Activated CD4-positive, CD25-positive, alpha-beta regulatory T cell treated with anti-CD3 and anti-CD28 coated beads, Interleukin-2, amount 50 U/mL, for 16 hours (primary cell): ENCODE measurements around the gene ZNHIT6.
"Not testable (repeated sequence)": the region's sequence is repeated elsewhere in the genome, so short reads cannot be mapped to it uniquely, and the experiment has no call there.

ENCODE experiments used
- DNase-seq: peaks from one replicate; pipeline ENCODE4 v3.0.0-alpha.2; 2020; ENCODE audit warnings: low read depth, low spot score

The ZNHIT6 gene, protein sequence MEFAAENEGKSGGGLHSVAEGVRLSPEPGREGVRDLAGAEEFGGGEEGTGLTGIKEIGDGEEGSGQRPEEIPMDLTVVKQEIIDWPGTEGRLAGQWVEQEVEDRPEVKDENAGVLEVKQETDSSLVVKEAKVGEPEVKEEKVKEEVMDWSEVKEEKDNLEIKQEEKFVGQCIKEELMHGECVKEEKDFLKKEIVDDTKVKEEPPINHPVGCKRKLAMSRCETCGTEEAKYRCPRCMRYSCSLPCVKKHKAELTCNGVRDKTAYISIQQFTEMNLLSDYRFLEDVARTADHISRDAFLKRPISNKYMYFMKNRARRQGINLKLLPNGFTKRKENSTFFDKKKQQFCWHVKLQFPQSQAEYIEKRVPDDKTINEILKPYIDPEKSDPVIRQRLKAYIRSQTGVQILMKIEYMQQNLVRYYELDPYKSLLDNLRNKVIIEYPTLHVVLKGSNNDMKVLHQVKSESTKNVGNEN

DNA sequence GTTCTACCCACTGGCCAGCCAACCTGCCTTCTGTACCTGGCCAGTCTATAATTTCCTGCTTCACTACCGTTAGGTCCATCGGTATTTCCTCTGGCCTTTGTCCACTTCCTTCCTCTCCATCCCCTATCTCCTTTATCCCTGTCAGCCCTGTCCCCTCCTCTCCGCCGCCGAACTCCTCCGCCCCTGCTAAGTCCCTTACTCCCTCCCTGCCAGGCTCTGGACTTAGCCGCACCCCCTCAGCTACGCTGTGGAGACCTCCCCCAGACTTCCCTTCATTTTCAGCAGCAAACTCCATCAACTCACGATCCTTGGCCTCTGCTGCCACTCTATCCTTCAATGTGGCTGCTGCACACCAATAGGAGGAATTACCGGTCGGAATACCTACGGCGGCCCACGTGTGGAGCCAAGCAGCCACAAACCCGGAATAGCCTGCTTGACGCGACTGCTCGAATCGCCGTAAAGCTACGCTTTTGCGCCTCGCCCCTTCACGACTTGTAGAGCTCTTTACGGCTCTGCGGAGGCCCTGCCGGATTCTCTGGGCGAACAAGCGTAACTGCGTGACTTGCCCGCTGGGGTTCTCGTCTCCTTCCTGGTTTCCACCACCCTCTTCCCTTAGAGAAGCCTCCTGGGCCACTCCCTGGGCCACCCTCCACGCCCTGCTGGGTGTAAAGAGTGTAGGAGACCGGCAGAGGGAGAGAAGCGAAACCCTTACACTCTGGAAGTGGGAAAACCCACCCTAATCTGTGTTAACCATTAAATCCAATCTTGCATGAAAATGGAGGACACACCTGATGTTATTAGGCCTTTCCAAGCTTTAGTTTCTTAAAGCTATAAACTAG is at the start of gene ZNHIT6:
ZNHIT6 (minus strand) TSS at position 444 of the 839 bp plus-strand sequence; CDS start at position 295, 149 bp downstream.
- DNase-seq = peak; percentile 76

DNA sequence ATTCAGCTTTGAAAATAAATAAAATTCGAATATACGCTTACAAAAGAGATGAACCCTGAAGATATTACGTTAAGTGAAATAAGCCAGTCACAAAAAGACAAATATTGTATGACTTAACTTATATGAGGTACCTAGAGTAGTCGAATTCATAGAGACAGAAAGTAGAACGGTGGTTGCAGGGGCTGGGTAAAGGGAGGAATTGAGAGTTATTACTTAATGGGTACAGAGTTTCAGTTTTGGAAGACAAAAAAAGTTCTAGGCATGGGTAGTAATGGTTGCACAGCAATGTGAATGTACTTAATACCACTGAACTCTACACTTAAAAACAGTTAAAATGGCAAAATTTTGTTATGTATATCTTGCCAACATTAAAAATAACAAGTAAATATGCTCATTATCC is 48.6 kb upstream of the ZNHIT6 start:
- no peak for DNase-seq

DNA sequence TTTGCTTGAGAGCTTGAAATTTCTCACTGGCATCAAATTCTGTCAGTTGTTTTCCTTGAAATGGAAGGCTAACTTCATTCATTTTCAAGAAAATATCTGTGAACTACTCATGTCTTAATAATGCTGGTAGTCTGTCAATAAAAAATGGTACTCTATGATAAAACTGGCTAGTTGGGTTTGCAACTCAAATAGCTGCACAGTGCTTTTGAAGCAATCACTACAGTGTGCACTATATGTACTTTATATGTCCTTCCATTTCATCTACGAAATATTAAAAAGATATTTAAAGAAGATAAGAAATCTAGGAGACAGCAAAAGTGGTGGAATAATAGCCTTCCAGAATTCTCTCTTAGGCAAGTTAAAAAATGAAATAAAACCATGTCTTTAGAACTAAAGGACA is 39.9 kb upstream of the ZNHIT6 start:
- no peak for DNase-seq

DNA sequence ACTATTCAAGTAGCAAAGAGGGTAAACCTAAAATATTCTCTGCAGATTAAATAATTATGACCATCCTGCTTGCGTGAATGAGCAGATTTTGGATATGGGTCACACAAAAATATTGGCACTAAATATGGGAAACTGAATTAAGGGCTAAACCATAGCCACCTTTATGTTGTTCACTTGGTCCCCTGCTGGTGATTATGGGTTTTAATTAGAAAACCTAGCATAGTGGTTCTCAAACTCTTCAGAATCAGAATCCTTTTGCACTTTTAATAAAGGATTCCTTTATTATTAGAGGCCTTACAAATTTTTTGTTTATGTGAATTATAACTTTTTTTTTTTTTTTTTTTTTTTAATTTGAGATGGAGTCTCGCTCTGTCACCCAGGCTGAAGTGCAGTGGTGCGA is 38.5 kb upstream of the ZNHIT6 start:
- DNase-seq = no peak

DNA sequence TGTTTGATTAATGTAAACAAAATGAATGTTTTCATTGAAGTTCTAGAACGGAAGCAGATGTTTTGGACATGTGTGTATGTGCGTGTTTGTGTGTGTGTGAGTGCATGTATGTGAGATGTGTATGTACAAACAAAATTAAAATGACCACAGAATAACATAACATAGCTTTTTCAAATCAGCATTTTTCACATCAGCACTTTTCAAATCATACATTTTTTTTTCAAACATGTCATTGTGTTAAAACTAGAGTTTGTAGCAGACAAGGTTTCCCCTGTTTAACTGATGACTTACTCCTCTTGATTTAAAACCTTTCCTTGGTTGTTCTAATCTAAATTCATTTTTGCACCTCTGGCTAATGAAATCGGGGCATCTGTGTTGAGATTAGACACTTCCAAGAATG is 35.6 kb upstream of the ZNHIT6 start:
- no peak for DNase-seq

DNA sequence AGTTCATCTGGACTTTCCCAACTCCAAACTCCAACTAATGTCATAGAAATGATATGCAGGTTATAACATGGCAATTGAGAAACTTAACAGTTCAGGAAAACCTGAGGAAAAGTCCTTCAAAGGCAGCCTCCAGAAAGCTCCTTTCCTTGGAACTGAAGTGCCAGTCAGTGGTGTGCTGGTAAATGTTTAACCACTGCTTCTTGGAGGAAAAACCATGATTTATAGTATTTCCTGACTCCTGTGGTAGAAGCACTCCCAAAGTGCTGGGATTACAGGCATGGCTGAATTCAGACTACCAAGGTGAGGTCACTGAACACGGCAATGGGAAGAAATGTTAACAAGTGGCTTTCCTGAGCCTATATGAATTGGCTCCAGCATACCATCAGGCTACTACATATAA is 26.7 kb upstream of the ZNHIT6 start:
- no peak for DNase-seq

DNA sequence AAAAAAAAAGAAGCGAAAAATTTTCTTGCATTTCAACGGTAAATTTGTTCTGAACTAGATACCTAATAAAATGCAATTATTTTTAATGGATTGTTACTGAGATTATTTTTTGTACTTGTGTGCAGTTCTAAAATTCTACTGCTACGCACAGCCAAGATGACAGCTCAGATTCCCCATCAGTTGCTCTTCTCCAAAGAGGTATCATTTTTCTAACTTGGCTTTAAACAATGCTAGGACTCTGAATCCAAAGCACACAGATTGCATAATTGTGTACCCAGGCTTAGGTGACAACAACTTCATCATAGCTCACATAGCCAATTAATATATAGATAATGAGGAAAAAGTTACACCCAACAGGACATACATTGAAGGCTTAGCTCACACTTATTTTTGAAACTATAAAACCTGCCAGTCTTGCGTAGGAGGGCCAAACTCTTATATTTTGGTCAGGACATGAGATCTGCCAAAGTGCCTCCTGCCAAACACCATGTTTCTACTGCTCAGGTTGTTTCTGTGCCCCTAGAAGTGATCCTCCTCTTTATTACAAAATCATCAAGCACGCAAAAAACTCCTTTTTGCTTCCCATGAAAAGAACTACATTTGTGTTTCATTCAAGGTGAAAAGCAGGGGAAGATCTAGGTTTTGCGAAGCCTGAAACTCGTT is 10.6 kb upstream of the ZNHIT6 start:
- DNase-seq = no peak

DNA sequence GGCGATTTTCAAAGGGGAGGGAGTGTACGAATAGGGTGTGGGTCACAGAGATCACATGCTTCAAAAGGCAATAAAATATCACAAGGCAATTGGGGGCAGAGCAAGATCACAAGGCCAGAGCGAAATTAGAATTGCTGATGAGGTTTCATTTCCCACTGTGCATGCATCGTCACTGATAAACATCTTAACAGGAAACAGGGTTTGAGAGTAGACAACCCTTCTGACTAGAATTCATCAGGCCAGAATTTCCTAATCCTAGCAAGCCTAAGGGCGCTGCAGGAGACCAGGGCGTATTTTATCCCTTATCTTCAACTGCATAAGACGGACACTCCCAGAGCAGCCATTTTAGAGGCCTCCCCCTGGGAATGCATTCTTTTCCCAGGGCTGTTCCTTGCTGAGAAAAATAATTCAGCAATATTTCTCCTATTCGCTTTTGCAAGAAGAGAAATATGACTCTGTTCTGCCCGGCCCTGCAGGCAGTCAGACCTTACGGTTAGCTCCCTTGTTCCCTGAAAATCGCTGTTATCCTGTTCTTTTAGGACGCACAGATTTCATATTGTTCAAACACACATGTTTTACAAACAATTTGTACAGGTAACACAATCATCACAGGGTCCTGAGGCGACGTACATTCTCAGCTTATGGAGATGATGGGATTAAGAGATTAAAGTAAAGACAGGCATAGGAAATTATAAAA is 6.3 kb upstream of the ZNHIT6 start:
- not testable (repeated sequence) for DNase-seq

DNA sequence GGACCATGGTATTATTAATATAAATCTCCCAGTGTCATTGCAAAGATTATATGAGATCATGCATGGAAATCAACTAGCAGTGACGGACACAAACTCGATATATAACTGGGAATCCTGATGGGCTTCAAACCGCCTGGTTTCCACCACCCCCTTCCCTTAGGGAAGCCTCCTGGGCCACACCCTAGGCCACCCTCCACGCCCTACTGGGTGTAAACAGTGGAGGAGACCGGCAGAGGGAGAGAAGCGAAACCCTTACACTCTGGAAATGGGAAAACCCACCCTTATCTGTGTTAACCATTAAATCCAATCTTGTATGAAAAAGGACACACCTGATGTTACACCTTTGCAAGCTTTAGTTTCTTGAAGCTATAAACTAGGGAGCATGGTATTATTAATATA is 595 bp upstream of the ZNHIT6 start:
- DNase-seq = no peak

DNA sequence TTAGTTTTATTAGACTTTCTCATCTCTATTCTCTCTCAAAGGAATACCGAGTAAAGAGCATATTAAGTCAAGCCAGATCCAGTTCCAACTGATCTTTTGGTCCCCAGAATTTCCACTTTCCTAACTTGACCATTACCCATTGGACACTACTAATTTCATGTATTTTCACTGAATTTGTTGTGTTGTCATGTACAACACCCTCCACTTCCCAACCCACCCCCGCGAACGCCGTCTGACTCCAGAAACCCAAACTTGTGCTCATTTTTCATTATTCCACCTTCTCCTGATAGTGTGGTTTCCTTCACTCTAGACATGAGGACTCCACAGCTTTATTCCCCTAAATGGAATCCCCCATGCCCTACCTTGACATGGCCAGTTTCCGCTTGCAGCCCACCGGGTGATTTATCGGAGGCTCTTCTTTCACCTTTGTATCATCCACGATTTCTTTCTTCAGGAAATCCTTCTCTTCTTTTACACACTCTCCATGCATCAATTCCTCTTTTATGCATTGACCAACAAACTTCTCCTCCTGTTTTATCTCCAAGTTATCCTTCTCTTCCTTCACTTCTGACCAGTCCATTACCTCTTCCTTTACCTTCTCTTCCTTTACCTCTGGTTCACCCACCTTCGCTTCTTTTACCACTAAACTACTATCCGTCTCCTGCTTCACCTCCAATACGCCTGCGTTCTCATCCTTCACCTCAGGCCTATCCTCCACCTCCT is 805 bp downstream of the ZNHIT6 start:
- DNase-seq = no peak

DNA sequence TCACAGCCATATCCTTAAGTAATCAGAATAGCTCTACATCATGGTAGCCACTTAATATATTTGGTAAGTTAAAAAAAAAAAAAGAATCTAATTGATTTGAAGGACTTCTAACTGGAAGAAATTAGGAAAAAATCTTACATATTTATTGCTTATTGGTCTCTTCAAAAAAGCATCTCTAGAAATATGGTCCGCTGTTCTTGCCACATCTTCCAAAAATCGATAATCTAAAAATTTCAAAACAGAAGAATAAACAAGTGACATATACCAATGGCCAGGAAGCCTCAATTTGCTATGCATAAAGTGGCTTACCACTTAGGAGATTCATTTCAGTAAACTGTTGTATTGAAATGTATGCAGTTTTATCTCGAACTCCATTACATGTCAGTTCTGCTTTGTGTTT is 2.3 kb downstream of the ZNHIT6 start:
- DNase-seq = no peak

DNA sequence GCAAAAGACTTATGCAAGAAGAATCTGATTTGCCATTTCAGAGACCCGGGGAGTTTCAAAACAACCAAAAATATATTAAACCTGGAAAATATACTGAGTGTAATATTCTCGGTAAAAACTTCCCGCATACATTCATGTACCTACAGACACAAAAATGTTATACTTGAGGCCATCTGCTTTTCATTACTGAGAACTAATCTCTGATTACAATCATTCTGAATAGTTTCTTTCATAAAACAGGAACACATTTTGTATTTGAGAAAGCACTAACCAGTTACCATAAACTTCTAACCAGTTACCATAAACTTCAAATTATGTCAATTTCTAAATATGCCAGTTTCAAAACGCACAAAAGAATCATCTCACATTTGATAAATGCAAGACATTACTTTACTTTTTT is 7.8 kb downstream of the ZNHIT6 start:
- no peak for DNase-seq

DNA sequence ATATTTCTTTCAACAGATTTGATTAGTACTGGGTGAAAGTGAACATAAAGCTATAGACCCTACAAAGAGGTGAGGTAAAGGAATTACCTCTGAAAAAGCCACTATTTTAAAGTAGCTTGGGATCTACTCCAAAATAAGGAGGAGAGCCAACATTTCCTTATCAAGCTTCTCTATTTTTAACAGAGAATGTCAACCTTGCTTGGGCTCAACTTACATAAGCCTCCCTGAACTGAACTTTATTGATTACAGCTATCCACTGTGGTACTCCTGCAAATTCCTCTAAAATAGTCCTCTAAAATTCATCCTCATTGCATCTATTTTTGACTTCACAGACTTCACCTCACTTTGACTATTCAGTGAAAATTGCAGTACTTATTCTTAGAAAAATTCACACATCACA is 10.3 kb downstream of the ZNHIT6 start:
- no peak for DNase-seq

DNA sequence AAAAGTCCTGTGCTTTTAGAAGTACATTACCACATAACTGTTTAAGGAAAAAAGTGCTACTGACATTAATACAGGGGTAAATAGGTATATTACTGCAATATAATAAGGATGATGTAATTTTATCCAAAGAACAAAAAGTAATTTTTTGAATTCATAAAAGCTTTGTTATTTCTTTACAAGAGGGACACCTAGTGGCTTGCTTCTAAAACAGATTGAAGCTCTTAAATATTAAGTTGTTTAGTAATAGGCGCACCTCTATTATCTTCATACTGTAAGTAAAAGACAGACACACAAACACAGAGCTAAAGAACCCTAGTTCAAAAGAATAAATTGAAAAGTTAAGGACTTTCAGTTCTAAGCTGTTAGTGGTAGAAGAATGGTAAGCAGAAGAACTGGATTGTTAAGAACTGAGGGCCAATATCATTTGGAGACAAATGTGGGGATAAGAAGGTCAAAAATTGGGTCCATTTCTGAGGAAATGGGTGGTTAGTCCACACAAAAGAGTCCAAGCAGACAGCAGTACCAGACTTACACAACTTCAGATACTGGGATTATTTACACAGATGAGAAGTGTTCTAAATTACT is 15.4 kb downstream of the ZNHIT6 start:
- no peak for DNase-seq

DNA sequence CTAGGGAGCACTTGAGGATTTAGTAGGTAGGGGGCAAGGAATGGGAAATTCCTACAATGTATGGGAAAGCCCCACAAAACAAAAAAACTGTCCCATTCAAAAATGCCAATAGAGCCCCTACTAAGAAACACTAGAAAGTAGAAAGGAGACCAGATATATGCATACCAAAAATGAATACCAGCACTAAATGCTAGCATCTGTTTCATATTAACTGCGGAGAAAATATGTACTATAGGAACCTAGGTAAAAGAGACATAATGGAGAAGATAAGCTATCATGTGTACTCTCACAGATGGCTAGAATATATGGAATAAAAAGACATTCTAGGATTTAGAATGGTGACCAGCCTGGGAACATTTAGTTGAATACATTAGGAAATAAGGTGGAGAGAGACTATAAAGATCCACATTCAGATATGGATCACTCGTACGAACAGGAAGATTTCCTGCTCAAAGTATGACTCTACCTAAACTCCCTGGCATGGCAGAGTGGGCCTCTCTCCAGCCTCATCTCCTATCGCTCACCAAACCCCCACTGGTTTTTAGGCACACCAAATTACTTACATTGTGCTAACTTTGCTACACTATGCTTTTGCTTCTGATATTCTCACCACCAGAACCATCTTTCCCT is 18.3 kb downstream of the ZNHIT6 start:
- no peak for DNase-seq

DNA sequence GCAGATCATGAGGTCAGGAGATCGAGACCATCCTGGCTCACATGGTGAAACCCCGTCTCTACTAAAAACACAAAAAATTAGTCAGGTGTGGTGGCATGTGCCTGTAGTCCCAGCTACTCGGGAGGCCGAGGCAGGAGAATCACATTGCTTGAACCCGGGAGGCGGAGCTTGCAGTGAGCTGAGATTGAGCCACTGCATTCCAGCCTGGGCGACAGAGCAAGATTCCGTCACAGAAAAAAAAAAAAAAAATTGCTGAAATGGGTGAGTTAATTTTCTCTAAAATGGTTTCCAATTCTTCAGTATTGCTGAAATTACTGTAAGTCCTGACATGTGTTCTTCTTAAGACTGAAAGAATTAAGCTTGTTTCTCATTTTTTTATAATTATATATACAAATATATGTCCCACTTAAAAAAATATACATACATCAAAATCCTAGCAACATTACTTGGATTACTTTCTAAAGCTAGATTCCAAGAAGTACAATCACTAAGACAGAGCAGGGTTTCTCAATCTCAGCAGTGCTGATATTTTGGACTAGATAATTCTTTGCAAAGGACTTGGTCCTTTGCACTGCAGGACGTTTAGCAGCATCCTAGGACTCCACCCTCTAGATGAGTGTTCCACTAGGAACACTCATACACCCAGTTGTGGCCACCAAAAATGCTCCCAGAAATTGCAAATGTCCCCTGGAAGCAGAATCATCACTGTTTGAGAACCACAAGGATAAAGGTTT is 24.8 kb downstream of the ZNHIT6 start:
- DNase-seq = no peak

DNA sequence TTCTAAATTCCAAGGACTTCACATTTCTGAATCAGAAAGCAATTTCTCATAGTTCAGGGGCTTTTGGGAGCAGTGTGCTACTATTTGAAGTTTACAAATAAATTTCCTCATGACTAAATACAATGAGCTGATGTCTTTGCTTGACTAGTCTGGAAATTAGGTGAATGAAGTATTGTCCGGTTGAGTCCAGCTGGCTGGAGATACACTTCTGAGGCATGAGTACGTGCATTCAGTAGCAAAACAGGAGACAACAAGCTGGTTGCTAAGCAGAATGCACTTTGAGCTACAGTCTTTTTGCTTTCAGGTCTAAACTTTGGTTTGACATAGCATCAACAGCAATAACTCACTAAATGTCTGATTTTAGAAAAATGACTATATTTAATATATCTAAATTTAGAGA is 27.1 kb downstream of the ZNHIT6 start:
- no peak for DNase-seq

DNA sequence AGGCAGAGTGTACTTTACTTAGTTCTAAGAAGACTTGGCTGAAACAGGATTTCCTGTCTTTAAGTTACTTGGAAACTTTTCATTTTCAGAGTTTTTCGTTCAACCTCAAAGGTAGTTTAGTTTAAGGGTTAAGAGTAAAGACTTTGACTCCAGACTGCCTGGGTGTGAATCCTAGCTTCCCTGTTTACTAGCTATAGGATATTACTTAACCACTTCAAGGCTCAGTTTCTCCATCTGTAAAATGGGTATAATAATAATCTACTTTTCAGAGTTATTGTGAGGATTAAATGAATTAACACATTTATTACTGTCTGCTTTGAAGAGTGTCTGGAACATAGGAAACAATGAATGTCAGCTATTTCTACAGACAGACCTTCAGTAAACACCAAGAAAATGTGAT is 30.0 kb downstream of the ZNHIT6 start:
- no peak for DNase-seq

DNA sequence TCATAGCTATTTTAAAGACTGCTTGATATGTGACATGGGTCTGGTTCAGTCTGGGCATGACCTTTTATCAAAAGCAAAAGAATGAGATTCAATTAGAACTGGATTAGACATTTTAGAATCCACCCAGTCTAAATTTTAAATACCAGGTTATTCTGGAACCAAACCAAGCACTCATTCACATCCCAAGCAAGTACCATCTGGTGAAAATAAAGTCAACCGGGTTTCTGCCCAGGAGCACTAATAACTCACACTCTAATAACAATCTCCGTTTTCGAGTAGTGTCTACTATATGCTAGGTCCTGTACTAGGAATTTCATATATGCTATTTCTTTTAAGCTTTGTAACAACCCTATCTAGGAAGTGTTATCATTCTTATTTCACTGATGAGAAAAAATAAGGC is 30.6 kb downstream of the ZNHIT6 start:
- DNase-seq = no peak
